Fibroblast of lung (primary cell): ENCODE measurements around the gene C12orf54. TPM values are rescaled to one million over a fixed set of nuclear protein-coding genes. Genes with fewer than 3 reads are reported as not detected.

Experiments
- DNase-seq, 2 donors: peaks; one replicate each; pipeline versions ENCODE4 v3.0.0 to v3.0.0-alpha.2; 2010; ENCODE audit warnings: low read depth in 2 of 2
- H2AFZ ChIP-seq: 2 replicates; pipeline ENCODE4 v1.5.1; 2012; ENCODE audit warnings: low read length, control low read depth, inconsistent platforms
- H3K27ac ChIP-seq: 2 replicates; pipeline ENCODE4 v1.5.1; 2011; ENCODE audit warnings: low read length, control low read depth; ENCODE audit not compliant: insufficient read depth
- H3K27me3 ChIP-seq: 2 replicates; pipeline ENCODE4 v1.5.1; 2011; ENCODE audit warnings: mild to moderate bottlenecking, low read length; ENCODE audit not compliant: control insufficient read depth, insufficient read depth
- H3K36me3 ChIP-seq: 2 replicates; pipeline ENCODE4 v1.5.1; 2011; ENCODE audit warnings: low read length; ENCODE audit not compliant: control insufficient read depth, insufficient read depth
- H3K4me1 ChIP-seq: 2 replicates; pipeline ENCODE4 v1.5.1; 2011; ENCODE audit warnings: low read length; ENCODE audit not compliant: control insufficient read depth, insufficient read depth; ENCODE audit errors: extremely low read depth
- H3K4me2 ChIP-seq: 2 replicates; pipeline ENCODE4 v1.5.1; 2011; ENCODE audit warnings: low read length, control low read depth; ENCODE audit not compliant: insufficient read depth; ENCODE audit errors: extremely low read depth
- H3K4me3 ChIP-seq, 4 experiments: fragments of 200-600 bp in 1 of 4; sonication (generic) in 1 of 4; replicated peaks in 1 of 4; 2 replicates each; pipeline ENCODE4 v1.5.1; 2011 to 2016; ENCODE audit warnings: low read length in 4 of 4, low read depth in 3 of 4, mild to moderate bottlenecking in 3 of 4, control low read depth in 2 of 4, inconsistent platforms in 1 of 4, mixed read lengths in 1 of 4; ENCODE audit not compliant: insufficient read depth in 1 of 4; ENCODE audit errors: control extremely low read depth in 1 of 4
- H3K79me2 ChIP-seq: 2 replicates; pipeline ENCODE4 v1.5.1; 2012; ENCODE audit warnings: mild to moderate bottlenecking, low read length, inconsistent platforms; ENCODE audit not compliant: control insufficient read depth, insufficient read depth
- H3K9ac ChIP-seq: 2 replicates; pipeline ENCODE4 v1.5.1; 2011; ENCODE audit warnings: mild to moderate bottlenecking, low read length, control low read depth; ENCODE audit not compliant: insufficient read depth
- H3K9me3 ChIP-seq: 2 replicates; pipeline ENCODE4 v1.5.1; 2012; ENCODE audit warnings: low read depth, low read length; ENCODE audit not compliant: control insufficient read depth, insufficient read depth
- H4K20me1 ChIP-seq: 2 replicates; pipeline ENCODE4 v1.5.1; 2011; ENCODE audit warnings: low read length; ENCODE audit not compliant: control insufficient read depth, insufficient read depth; ENCODE audit errors: extremely low read depth
- CTCF ChIP-seq, 2 donors: IDR thresholded peaks in 1 of 2; conservative IDR thresholded peaks in 1 of 2; 1 replicate in 1 of 2; 2 replicates in 1 of 2; pipeline ENCODE4 v1.5.1; 2011 to 2012; ENCODE audit warnings: low read length in 2 of 2, control low read depth in 1 of 2, inconsistent platforms in 1 of 2, low read depth in 1 of 2, mild to moderate bottlenecking in 1 of 2
- EZH2 ChIP-seq: IDR thresholded peaks from 2 replicates; pipeline ENCODE4 v1.5.1; 2012; ENCODE audit warnings: low read length, control low read depth, mild to moderate bottlenecking; ENCODE audit errors: missing control alignments
- polyA plus RNA-seq, 2 donors: library from polyadenylated mRNA; depleted of rRNA in 1 of 2; stranded (reverse) in 1 of 2; unstranded in 1 of 2; fragments of >200 nt; gene quantifications; 2 replicates each; pipeline ENCODE4 v1.2.1, GENCODE V29; 2011 to 2012; ENCODE audit warnings: missing spikeins in 1 of 2
- total RNA-seq: library from RNA; depleted of rRNA; stranded (reverse); fragments of >200 nt; gene quantifications from 2 replicates; pipeline ENCODE4 v1.2.1, GENCODE V29; 2014

C12orf54 gene
- total and polyA plus RNA-seq, 2 donors (not counting 1 experiment from before 2014, with no cell fraction given): not detected

GRCh38 chr12:48482930-48483329 lies 632 bp downstream of the C12orf54 start:
- DNase-seq: no peak

GRCh38 chr12:48486261-48486660 lies 4.0 kb downstream of the C12orf54 start:
- H3K4me1 ChIP-seq: no peaks in the 10 kb centered on the region
- no peak overlapping the region for H3K4me2 ChIP-seq
- no peak overlapping the region for H3K9ac ChIP-seq
- no peak overlapping the region for H3K4me3 ChIP-seq
- H2AFZ ChIP-seq: no peak overlapping the region
- no peak for TF ChIP-seq EZH2
- TF ChIP-seq CTCF (conservative IDR thresholded peaks at IDR 0.05 in 1 of 2, IDR thresholded peaks at IDR 0.05 in 1 of 2; ENCODE audit: low read depth in 1 of 2, low read length in 2 of 2): no peak
- H3K9me3 ChIP-seq: no peaks in the 10 kb centered on the region
- no peaks in the 10 kb centered on the region for H3K36me3 ChIP-seq
- H3K27ac ChIP-seq: no peak overlapping the region
- H3K27me3 ChIP-seq: no peaks in the 10 kb centered on the region
- no peaks in the 10 kb centered on the region for H4K20me1 ChIP-seq
- DNase-seq: no peak
- H3K79me2 ChIP-seq: no peaks in the 10 kb centered on the region

More at GRCh38 chr12:48482930-48483329, 632 bp downstream of the C12orf54 start:
- H3K27me3 ChIP-seq: no peaks in the 10 kb centered on the region
- no peak overlapping the region for H3K9ac ChIP-seq
- no peaks in the 10 kb centered on the region for H3K9me3 ChIP-seq
- H3K79me2 ChIP-seq: no peaks in the 10 kb centered on the region
- H3K4me2 ChIP-seq: no peak overlapping the region
- H3K36me3 ChIP-seq: no peaks in the 10 kb centered on the region
- no peak overlapping the region for H3K27ac ChIP-seq
- no peaks in the 10 kb centered on the region for H4K20me1 ChIP-seq
- no peak overlapping the region for H3K4me3 ChIP-seq
- H2AFZ ChIP-seq: no peak overlapping the region
- H3K4me1 ChIP-seq: no peaks in the 10 kb centered on the region
- TF ChIP-seq EZH2 (no peak), CTCF (conservative IDR thresholded peaks at IDR 0.05 in 1 of 2, IDR thresholded peaks at IDR 0.05 in 1 of 2; ENCODE audit: low read depth in 1 of 2, low read length in 2 of 2) (no peak)

GRCh38 chr12:48486679-48487078 lies 4.4 kb downstream of the C12orf54 start:
- no peaks in the 10 kb centered on the region for H3K36me3 ChIP-seq
- H3K4me1 ChIP-seq: no peaks in the 10 kb centered on the region
- no peak overlapping the region for H3K27ac ChIP-seq
- no peak overlapping the region for H3K9ac ChIP-seq
- no peak for DNase-seq
- no peaks in the 10 kb centered on the region for H3K9me3 ChIP-seq
- H3K4me3 ChIP-seq: no peak overlapping the region
- H2AFZ ChIP-seq: no peak overlapping the region
- no peaks in the 10 kb centered on the region for H3K27me3 ChIP-seq
- H4K20me1 ChIP-seq: no peaks in the 10 kb centered on the region
- TF ChIP-seq CTCF (conservative IDR thresholded peaks at IDR 0.05 in 1 of 2, IDR thresholded peaks at IDR 0.05 in 1 of 2; ENCODE audit: low read depth in 1 of 2, low read length in 2 of 2) (no peak), EZH2 (no peak)
- no peak overlapping the region for H3K4me2 ChIP-seq
- no peaks in the 10 kb centered on the region for H3K79me2 ChIP-seq
